Measurements from ENCODE around the gene SERF2.

The SERF2 gene

GRCh38 chr15:43776101-43776717 lies 15.9 kb upstream of the SERF2 start:
- H3K4me3 ChIP-seq (ENCODE audit: low read length): peak overlapping the region; percentile 57; the same call in 1 of the 2 replicates
- no peak for TF ChIP-seq ZNF274 (IDR thresholded peaks at IDR 0.05; ENCODE audit: low read depth, low read length)

- peak within 1 kb of the TSS; percentile 57; the same call in 1 of the 2 replicates for H3K4me3 ChIP-seq (ENCODE audit: low read length)
- TF ChIP-seq ZNF274 (IDR thresholded peaks at IDR 0.05; ENCODE audit: low read depth, low read length): no peak
Observed at GRCh38 chr15:43776718-43777266, 15.3 kb upstream of the SERF2 start, which contains the start of gene ELL3. TSS of gene ELL3 (minus strand) at chr15:43776966. CDS start at chr15:43776901, 65 bp downstream.

GRCh38 chr15:43777267-43777914 lies 14.7 kb upstream of the SERF2 start:
- no peak for TF ChIP-seq ZNF274 (IDR thresholded peaks at IDR 0.05; ENCODE audit: low read depth, low read length)
- H3K4me3 ChIP-seq (ENCODE audit: low read length): peak overlapping the region; percentile 57; the same call in 1 of the 2 replicates

- no peak overlapping the region for H3K4me3 ChIP-seq (ENCODE audit: low read length)
- TF ChIP-seq ZNF274 (IDR thresholded peaks at IDR 0.05; ENCODE audit: low read depth, low read length): no peak
Observed at GRCh38 chr15:43779016-43779415, 13.1 kb upstream of the SERF2 start.

- TF ChIP-seq ZNF274 (IDR thresholded peaks at IDR 0.05; ENCODE audit: low read depth, low read length): no peak
- no peak overlapping the region for H3K4me3 ChIP-seq (ENCODE audit: low read length)
Observed at GRCh38 chr15:43789409-43789808, 2.7 kb upstream of the SERF2 start.

DNA sequence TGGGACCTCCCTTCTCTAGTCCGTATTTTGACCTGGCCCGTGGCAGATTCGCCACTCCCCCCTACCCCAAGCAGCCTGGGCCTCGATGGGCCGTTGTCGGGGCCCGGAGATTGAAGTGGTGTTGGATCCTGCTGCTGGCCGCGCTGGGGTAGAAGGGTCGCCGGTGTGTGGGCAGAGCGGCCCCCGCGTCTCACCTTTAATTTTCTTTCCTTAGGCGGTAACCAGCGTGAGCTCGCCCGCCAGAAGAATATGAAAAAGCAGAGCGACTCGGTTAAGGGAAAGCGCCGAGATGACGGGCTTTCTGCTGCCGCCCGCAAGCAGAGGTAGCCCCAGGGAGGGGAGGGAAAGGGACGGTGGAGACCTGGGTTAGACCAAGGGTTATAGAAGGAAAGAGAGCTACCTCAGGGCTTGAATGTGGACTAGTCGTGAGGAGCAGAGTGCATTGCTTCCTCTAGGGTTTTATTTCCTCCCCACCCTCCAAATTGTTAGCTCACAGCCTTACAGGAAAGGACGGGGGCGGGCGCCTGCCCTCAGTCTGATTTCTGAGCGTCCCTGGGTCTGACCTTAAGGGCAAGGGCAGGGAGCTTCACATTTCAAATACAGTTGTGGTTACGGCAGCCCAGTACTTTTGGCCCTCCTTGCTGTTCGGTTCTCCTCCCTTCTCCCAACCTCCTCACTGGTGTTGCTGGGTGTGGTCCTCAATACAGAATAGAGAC lies 799 bp downstream of the SERF2 start:
- peak overlapping the region; percentile 86 for H3K4me3 ChIP-seq (ENCODE audit: low read length)
- no peak for TF ChIP-seq ZNF274 (IDR thresholded peaks at IDR 0.05; ENCODE audit: low read depth, low read length)

- H3K4me3 ChIP-seq (ENCODE audit: low read length): peak overlapping the region; percentile 86; the same call in 1 of the 2 replicates
- no peak for TF ChIP-seq ZNF274 (IDR thresholded peaks at IDR 0.05; ENCODE audit: low read depth, low read length)
Observed at GRCh38 chr15:43793647-43794046, 1.5 kb downstream of the SERF2 start.

- H3K4me3 ChIP-seq (ENCODE audit: low read length): no peak overlapping the region
- TF ChIP-seq ZNF274 (IDR thresholded peaks at IDR 0.05; ENCODE audit: low read depth, low read length): no peak
Observed at GRCh38 chr15:43794269-43795037, 2.3 kb downstream of the SERF2 start.

GRCh38 chr15:43795197-43795596 lies 3.1 kb downstream of the SERF2 start:
- no peak overlapping the region for H3K4me3 ChIP-seq (ENCODE audit: low read length)
- no peak for TF ChIP-seq ZNF274 (IDR thresholded peaks at IDR 0.05; ENCODE audit: low read depth, low read length)

- TF ChIP-seq ZNF274 (IDR thresholded peaks at IDR 0.05; ENCODE audit: low read depth, low read length): no peak
- no peak overlapping the region for H3K4me3 ChIP-seq (ENCODE audit: low read length)
Observed at GRCh38 chr15:43795997-43796396, 3.9 kb downstream of the SERF2 start.

GRCh38 chr15:43796566-43796965 lies 4.4 kb downstream of the SERF2 start:
- TF ChIP-seq ZNF274 (IDR thresholded peaks at IDR 0.05; ENCODE audit: low read depth, low read length): no peak
- H3K4me3 ChIP-seq (ENCODE audit: low read length): no peak overlapping the region

- H3K4me3 ChIP-seq (ENCODE audit: low read length): no peak overlapping the region
- TF ChIP-seq ZNF274 (IDR thresholded peaks at IDR 0.05; ENCODE audit: low read depth, low read length): no peak
Observed at GRCh38 chr15:43799209-43799944, 7.3 kb downstream of the SERF2 start.

DNA sequence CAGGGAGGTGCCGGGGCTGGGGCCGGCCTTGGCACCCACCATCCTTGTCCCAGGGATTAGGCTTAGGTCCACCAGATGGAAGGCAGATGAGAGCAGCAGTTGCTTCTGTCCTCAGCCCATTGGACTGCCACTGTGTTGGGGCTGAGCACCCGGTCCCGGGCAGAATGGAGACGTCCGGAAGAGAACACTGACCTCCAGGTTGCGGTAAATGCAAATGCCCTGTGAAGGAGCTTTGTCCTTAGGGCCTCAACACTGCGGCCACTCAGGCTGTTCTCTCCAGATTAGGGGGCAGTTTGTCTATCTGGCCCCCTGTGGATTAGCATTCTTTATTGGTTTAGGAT lies 7.8 kb downstream of the SERF2 start, which contains the start of gene SERINC4:
TSS of gene SERINC4 (minus strand) at position 276 of the 341 bp plus-strand sequence. CDS start at position 42, 234 bp downstream.
- peak within 1 kb of the TSS; percentile 82 for H3K4me3 ChIP-seq (ENCODE audit: low read length)
- TF ChIP-seq ZNF274 (IDR thresholded peaks at IDR 0.05; ENCODE audit: low read depth, low read length): no peak

Data from GM08714 (cell line).